ENCODE measurements around the gene FAM47E. TPM values are rescaled to one million over a fixed set of nuclear protein-coding genes. Genes with fewer than 3 reads are reported as not detected.

Gene FAM47E
- total RNA-seq, 1 experiment from 2014 or later, result 2.0 TPM

- Histone ChIP-seq H4K20me1 (ENCODE audit: control insufficient read depth, insufficient read depth, insufficient read length) (no peaks in the 10 kb centered on the region), H3K27me3 (ENCODE audit: insufficient read depth, low read length) (no peaks in the 10 kb centered on the region), H3K18ac (ENCODE audit: insufficient read length, low read depth, low read length) (no peak overlapping the region), H4K8ac (replicated peaks; ENCODE audit: insufficient read length, low read depth, low read length) (no peak overlapping the region), H3K56ac (ENCODE audit: insufficient read length, low read depth, low read length) (no peak overlapping the region), H3K14ac (ENCODE audit: insufficient read depth, low read length) (no peak overlapping the region), H3K23me2 (ENCODE audit: insufficient read length, low read depth, low read length, poor library complexity, severe bottlenecking) (no peaks in the 10 kb centered on the region), H2BK5ac (ENCODE audit: insufficient read length, low read length) (no peak overlapping the region), H3K4me2 (ENCODE audit: insufficient read depth, insufficient read length, low read length) (no peak overlapping the region), H3K4ac (ENCODE audit: low read depth, low read length) (no peak overlapping the region), H2BK120ac (ENCODE audit: low read depth, low read length, poor library complexity, severe bottlenecking) (no peak overlapping the region), H3K23ac (ENCODE audit: insufficient read length, low read depth, low read length) (no peak overlapping the region), H3K9me3 (ENCODE audit: control insufficient read depth, low read depth, low read length) (no peaks in the 10 kb centered on the region), H2BK15ac (ENCODE audit: low read depth, low read length) (no peak overlapping the region), H3T11ph (ENCODE audit: low read length) (no peak overlapping the region), H4K91ac (ENCODE audit: insufficient read length, low read depth, low read length) (no peak overlapping the region), H3K79me2 (ENCODE audit: insufficient read depth, low read length) (no peaks in the 10 kb centered on the region), H3K79me1 (ENCODE audit: insufficient read depth, low read depth, low read length, poor library complexity, severe bottlenecking) (no peaks in the 10 kb centered on the region), H3K27ac (ENCODE audit: insufficient read length, low read depth, low read length) (no peak overlapping the region), H3K9ac (ENCODE audit: extremely low read depth, insufficient read length, low read length) (no peak overlapping the region), H2BK12ac (ENCODE audit: insufficient read length, low read depth, low read length) (no peak overlapping the region), H2BK20ac (ENCODE audit: low read depth, low read length, poor library complexity, severe bottlenecking) (no peak overlapping the region), H2AFZ (ENCODE audit: low read length) (no peak overlapping the region), H4K5ac (ENCODE audit: insufficient read length, low read depth, low read length) (no peak overlapping the region), H2AK5ac (ENCODE audit: insufficient read length, low read length) (no peak overlapping the region), H3K4me1 (ENCODE audit: insufficient read depth, low read length) (no peaks in the 10 kb centered on the region)
- Mint-ChIP-seq H3K36me3 (ENCODE audit: insufficient read depth in 1 of 3, low read depth in 3 of 3) (no peaks in the 10 kb centered on the region), H3K9me3 (no peaks in the 10 kb centered on the region; a peak in 1 of 5 replicates), H3K4me1 (no peaks in the 10 kb centered on the region), H3K27me3 (ENCODE audit: low read depth) (no peaks in the 10 kb centered on the region), H3K4me3 (no peak overlapping the region), H3K27ac (no peak overlapping the region)
- WGBS (ENCODE audit: extremely low coverage, insufficient read length, low lambda C conversion rate), result no CpG with 5 or more reads among the region's 1 CpG
- DNase-seq, result no peak
- TF ChIP-seq CTCF (conservative IDR thresholded peaks at IDR 0.05), result no peak
These were observed 27.1 kb downstream of the FAM47E start for GRCh38 chr4:76278583-76278982.

All from H9 (cell line).